Activated CD8-positive, alpha-beta T cell treated with anti-CD3 and anti-CD28 coated beads, Interleukin-2, amount 10 ng/mL, durations not matched to agents 7 days and 5 days (primary cell): ENCODE data around the gene LIMS2. TPM values are rescaled to one million over a fixed set of nuclear protein-coding genes. Genes with fewer than 3 reads are reported as not detected.

Source experiments
- ATAC-seq: fragments of 150-1000 bp; cut with Tn5 transposase; one replicate; pipeline ENCODE4 v1.10.0; 2021; ENCODE audit warnings: moderate library complexity
- CTCF ChIA-PET: fragments of 350-600 bp; sonication (Branson Sonifier 250); formaldehyde crosslinking; loops from one replicate; lab custom pipeline; 2021; ENCODE audit warnings: antibody characterized with exemption; lab: Charles Lee
- POLR2A ChIA-PET: fragments of 350-600 bp; sonication (Branson Sonifier 250); formaldehyde crosslinking; loops from one replicate; lab custom pipeline; 2021; ENCODE audit warnings: antibody characterized with exemption; lab: Charles Lee
- DNase-seq: peaks from one replicate; pipeline ENCODE4 v3.0.0-alpha.2; 2020
- H3K27ac Mint-ChIP-seq: one replicate; pipeline ENCODE4 v1.8.0; 2021; ENCODE audit warnings: mild to moderate bottlenecking, mixed read lengths
- H3K27me3 Mint-ChIP-seq: one replicate; pipeline ENCODE4 v1.8.0; 2021; ENCODE audit warnings: low read depth, mixed read lengths
- H3K36me3 Mint-ChIP-seq: one replicate; pipeline ENCODE4 v1.8.0; 2021; ENCODE audit warnings: low read depth, mixed read lengths
- H3K4me1 Mint-ChIP-seq: one replicate; pipeline ENCODE4 v1.8.0; 2021; ENCODE audit warnings: low read depth, mixed read lengths
- H3K4me3 Mint-ChIP-seq: one replicate; pipeline ENCODE4 v1.8.0; 2021; ENCODE audit warnings: mild to moderate bottlenecking, mixed read lengths
- H3K9me3 Mint-ChIP-seq: one replicate; pipeline ENCODE4 v1.8.0; 2022; ENCODE audit warnings: mixed read lengths; ENCODE audit not compliant: insufficient read depth
- total RNA-seq, 2 experiments: library from RNA; stranded (reverse); gene quantifications; one replicate each; pipeline ENCODE4 v1.2.3, GENCODE V29; 2021

Gene LIMS2
- total RNA-seq, 2 experiments from 2014 or later, result 35.3 to 38.3 TPM

DNA sequence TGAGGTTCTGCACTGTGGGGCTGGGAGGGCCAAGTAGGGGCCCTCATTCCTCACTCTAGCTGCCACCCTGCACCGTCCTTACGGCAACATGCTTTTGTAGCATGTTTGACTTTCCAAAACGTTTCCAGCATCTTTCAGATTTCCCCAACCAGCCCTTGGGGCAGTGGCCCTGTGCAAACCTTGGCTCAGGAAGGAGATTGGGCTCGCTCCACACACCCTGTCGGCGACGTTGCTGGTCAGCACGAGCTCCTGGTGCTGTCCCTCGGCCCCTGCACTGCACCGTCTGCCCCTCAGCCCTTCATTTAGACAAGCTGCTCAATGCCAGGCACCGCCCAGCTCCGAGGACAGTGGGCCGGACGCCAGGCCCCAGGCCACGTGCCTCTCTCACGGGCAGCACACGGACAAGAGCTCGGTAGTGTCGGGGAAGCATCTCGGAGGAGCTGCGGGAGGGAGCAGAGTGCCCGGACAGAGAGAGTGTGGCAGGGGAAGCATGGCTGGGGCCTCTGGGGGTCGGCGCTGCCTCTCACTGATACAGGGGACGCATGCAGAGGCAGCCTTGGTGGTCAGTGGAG, 22.5 kb downstream of the LIMS2 start:
- Mint-ChIP-seq H3K27ac (no peak overlapping the region), H3K4me3 (no peak overlapping the region), H3K27me3 (no peaks in the 10 kb centered on the region), H3K9me3 (no peaks in the 10 kb centered on the region), H3K4me1 (peaks cover 14% of the 10 kb centered on the region), H3K36me3 (no peaks in the 10 kb centered on the region)
- ATAC-seq, result no peak
- DNase-seq, result no peak
- CTCF ChIA-PET, result interaction anchor here (1.1 to 9.1 kb wide), 2 partner anchors 61 to 78 kb away, joined by 3 to 174 read pairs; no protein-coding TSS in a partner anchor
- POLR2A ChIA-PET, result interaction anchor here (0.7 kb wide), 1 partner anchor 158 kb away, joined by 3 read pairs; no protein-coding TSS in a partner anchor

DNA sequence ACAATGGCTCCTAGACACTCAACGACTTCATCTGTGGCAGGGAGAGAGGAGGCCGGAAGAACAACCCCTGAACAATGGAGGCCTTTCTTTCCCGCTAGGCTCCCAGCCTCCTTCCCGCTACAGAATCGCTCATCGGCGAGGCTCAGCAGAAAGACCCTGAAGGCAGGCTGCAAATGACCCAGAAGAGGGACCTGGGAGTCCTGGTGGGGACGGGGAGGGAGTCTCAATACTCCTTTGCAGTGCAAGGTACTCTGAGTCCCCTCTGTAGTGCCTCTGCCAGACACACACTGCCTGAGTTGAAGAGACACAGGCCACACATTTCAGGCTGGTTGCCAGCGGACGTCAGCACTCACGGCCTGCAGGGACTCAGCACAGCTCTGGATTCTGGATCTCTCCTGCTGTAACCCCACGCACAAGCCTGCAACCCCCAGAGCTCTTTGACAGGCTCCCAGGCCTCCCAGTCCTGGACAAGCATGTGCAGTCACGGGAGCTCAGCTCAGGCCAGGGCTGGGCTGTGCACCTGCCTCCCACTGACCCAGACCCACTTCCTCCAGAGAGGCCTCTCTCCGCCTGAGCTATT, 23.3 kb downstream of the LIMS2 start:
- ChIA-PET POLR2A (interaction anchor here (0.7 kb wide), 1 partner anchor 157 kb away, joined by 3 read pairs; no protein-coding TSS in a partner anchor), CTCF (interaction anchor here (1.1 to 9.1 kb wide), 2 partner anchors 60 to 78 kb away, joined by 3 to 174 read pairs; no protein-coding TSS in a partner anchor)
- Mint-ChIP-seq H3K27me3 (no peaks in the 10 kb centered on the region), H3K36me3 (no peaks in the 10 kb centered on the region), H3K9me3 (no peaks in the 10 kb centered on the region), H3K4me3 (no peak overlapping the region), H3K4me1 (peaks cover 16% of the 10 kb centered on the region), H3K27ac (no peak overlapping the region)
- ATAC-seq (no peak), DNase-seq (no peak)

DNA sequence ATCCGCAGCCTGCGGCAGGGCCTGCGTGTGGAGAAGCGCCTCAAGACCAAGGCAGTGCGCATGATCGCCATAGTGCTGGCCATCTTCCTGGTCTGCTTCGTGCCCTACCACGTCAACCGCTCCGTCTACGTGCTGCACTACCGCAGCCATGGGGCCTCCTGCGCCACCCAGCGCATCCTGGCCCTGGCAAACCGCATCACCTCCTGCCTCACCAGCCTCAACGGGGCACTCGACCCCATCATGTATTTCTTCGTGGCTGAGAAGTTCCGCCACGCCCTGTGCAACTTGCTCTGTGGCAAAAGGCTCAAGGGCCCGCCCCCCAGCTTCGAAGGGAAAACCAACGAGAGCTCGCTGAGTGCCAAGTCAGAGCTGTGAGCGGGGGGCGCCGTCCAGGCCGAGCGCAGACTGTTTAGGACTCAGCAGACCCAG, 23.9 kb downstream of the LIMS2 start:
- ChIA-PET POLR2A (no interaction called here), CTCF (interaction anchor here (9.1 kb wide), 1 partner anchor 59 kb away, joined by 174 read pairs; no protein-coding TSS in a partner anchor)
- Mint-ChIP-seq H3K27ac (no peak overlapping the region), H3K9me3 (no peaks in the 10 kb centered on the region), H3K4me1 (peaks cover 18% of the 10 kb centered on the region), H3K4me3 (no peak overlapping the region), H3K36me3 (no peaks in the 10 kb centered on the region), H3K27me3 (no peaks in the 10 kb centered on the region)
- DNase-seq (no peak), ATAC-seq (no peak)

DNA sequence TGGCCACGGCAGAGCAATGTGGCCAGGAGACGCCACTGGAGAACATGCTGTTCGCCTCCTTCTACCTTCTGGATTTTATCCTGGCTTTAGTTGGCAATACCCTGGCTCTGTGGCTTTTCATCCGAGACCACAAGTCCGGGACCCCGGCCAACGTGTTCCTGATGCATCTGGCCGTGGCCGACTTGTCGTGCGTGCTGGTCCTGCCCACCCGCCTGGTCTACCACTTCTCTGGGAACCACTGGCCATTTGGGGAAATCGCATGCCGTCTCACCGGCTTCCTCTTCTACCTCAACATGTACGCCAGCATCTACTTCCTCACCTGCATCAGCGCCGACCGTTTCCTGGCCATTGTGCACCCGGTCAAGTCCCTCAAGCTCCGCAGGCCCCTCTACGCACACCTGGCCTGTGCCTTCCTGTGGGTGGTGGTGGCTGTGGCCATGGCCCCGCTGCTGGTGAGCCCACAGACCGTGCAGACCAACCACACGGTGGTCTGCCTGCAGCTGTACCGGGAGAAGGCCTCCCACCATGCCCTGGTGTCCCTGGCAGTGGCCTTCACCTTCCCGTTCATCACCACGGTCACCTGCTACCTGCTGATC, 24.4 kb downstream of the LIMS2 start:
- no peaks in the 10 kb centered on the region for H3K27me3 Mint-ChIP-seq
- H3K4me1 Mint-ChIP-seq, result peaks cover 18% of the 10 kb centered on the region
- H3K36me3 Mint-ChIP-seq, result no peaks in the 10 kb centered on the region
- no peak overlapping the region for H3K4me3 Mint-ChIP-seq
- ATAC-seq (no peak), DNase-seq (no peak)
- H3K27ac Mint-ChIP-seq, result no peak overlapping the region
- POLR2A ChIA-PET, result interaction anchor here (0.7 to 1.9 kb wide), 2 partner anchors 9 to 60 kb away, joined by 4 to 5 read pairs; no protein-coding TSS in a partner anchor
- CTCF ChIA-PET, result interaction anchor here (0.7 to 9.1 kb wide), 12 partner anchors 10 to 147 kb away, joined by 3 to 174 read pairs (median 5); partner anchors contain the start of gene LIMS2
- no peaks in the 10 kb centered on the region for H3K9me3 Mint-ChIP-seq

DNA sequence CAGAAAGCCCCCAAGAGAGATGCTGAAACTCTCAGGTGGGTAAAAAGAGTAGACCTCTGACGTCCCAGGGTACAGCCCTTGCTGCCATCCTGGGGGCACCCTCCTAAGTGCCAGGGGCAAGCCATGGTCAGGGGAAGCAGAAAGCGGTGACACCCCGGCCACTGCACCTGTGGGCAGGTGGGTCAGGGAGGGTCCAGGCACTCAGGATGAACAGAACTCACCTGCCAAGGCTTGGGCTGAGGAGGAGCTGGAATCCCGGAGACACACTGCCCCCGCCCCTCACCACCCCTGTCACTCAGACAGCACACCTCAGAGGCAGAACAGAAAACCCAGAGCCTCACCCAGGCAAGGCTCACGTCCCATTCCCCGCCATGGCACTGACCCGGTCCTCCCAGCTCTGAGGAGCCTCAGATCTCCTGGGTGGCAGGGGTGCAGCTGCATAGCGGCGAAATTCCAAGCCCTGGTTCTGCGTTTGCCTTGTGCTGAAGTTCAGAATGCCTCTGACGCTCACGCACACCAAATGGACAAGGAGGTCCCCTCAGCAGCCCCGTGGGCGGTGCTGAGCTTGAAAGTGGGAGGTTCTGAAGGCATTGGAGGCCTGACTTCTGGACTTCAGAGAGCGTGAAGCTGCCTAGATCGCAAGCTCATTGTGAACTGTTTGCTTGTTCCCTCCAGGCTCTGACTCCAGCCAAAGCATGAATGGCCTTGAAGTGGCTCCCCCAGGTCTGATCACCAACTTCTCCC, 25.1 kb downstream of the LIMS2 start:
- Mint-ChIP-seq H3K36me3 (no peaks in the 10 kb centered on the region), H3K9me3 (no peaks in the 10 kb centered on the region), H3K27me3 (no peaks in the 10 kb centered on the region), H3K4me3 (no peak overlapping the region), H3K4me1 (peaks cover 18% of the 10 kb centered on the region), H3K27ac (no peak overlapping the region)
- POLR2A ChIA-PET, result interaction anchor here (0.7 to 1.9 kb wide), 3 partner anchors 9 to 59 kb away, joined by 3 to 5 read pairs (median 4); no protein-coding TSS in a partner anchor
- ATAC-seq, result no peak
- CTCF ChIA-PET, result interaction anchor here (0.6 to 9.1 kb wide), 20 partner anchors 8 to 604 kb away, joined by 3 to 174 read pairs (median 4); partner anchors contain the start of genes IWS1 and LIMS2
- no peak for DNase-seq

DNA sequence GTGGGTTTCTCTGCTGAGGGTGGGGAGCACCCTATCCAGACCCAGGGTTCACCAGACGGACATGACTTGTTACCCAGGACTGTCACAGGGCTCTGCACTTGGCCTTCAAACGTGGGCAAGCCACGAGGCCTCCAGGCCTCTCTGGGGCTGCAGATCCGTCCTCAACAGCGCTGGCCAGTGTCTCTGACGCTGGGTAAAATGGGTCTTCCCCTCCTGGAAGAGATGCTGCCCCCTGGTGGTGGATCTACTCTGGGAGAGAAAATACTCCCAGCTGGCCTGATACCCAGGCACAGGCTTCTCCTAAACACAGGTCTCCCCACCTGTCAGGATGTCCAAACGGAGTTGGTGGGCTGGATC, 25.7 kb downstream of the LIMS2 start:
- ATAC-seq (peak; percentile 87), DNase-seq (peak; percentile 91)
- Mint-ChIP-seq H3K4me3 (peak overlapping the region; percentile 38), H3K27me3 (no peaks in the 10 kb centered on the region), H3K4me1 (peaks cover 18% of the 10 kb centered on the region), H3K27ac (peak overlapping the region; percentile 64), H3K9me3 (no peaks in the 10 kb centered on the region), H3K36me3 (no peaks in the 10 kb centered on the region)
- ChIA-PET POLR2A (interaction anchor here (0.7 to 1.9 kb wide), 2 partner anchors 8 to 59 kb away, joined by 3 to 5 read pairs; no protein-coding TSS in a partner anchor), CTCF (interaction anchor here (0.6 to 9.1 kb wide), 19 partner anchors 8 to 605 kb away, joined by 3 to 174 read pairs (median 5); partner anchors contain the start of genes IWS1 and LIMS2)

DNA sequence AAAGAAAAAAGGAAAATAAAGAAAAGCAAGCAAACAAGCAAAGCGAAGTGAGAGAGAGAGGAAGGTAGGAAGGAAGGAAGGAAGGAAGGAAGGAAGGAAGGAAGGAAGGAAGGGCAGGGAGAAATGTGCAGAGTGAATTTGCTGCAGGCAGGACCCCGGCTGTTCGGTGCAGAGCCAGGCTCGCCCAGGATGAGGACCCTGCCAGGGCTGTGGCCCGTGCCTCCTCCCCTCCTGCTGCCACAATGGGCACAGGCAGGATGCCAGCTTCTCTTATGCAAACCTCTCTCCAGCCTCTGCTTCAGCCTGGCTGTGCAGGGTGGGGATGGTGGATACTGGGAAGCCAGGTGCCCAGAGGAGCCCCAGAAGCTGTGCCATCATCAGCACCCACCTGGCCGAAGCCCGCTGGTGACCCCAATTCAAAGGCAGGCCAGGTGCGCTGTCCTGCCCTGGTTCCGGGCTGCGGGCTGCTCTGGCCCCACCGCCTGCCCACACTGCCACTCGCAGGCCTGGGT, 26.2 kb downstream of the LIMS2 start:
- DNase-seq (no peak), ATAC-seq (peak; percentile 12)
- ChIA-PET CTCF (interaction anchor here (0.9 to 9.1 kb wide), 13 partner anchors 9 to 145 kb away, joined by 3 to 174 read pairs (median 5); partner anchors contain the start of gene IWS1), POLR2A (interaction anchor here (1.2 to 1.9 kb wide), 2 partner anchors 8 to 58 kb away, joined by 5 read pairs; no protein-coding TSS in a partner anchor)
- H3K27ac Mint-ChIP-seq, result peak overlapping the region; percentile 64
- peaks cover 18% of the 10 kb centered on the region for H3K4me1 Mint-ChIP-seq
- H3K4me3 Mint-ChIP-seq, result no peak overlapping the region
- H3K36me3 Mint-ChIP-seq, result no peaks in the 10 kb centered on the region
- no peaks in the 10 kb centered on the region for H3K27me3 Mint-ChIP-seq
- no peaks in the 10 kb centered on the region for H3K9me3 Mint-ChIP-seq

DNA sequence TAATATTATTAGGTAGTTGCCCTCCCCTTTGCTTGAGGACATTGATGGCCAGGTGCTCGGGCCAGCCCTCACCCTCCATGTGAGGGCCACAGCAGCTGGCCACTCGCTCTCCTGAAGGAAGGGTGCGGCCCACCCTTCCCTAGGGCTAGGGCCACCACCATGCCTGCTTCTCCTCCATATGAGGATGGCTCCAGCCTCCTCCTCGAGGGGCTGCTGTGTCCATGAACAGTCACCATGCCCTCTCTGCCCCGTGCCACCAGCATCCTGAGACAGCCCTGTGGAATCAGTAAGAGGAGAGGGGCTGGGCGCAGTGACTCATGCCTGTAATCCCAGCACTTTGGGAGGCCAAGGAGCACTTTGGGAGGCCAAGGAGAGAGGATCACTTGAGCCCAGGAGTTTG, 27.0 kb downstream of the LIMS2 start:
- ChIA-PET CTCF (interaction anchor here (0.9 to 9.1 kb wide), 3 partner anchors 8 to 56 kb away, joined by 4 to 174 read pairs (median 25); no protein-coding TSS in a partner anchor), POLR2A (interaction anchor here (1.2 kb wide), 1 partner anchor 57 kb away, joined by 5 read pairs; no protein-coding TSS in a partner anchor)
- H3K27ac Mint-ChIP-seq, result no peak overlapping the region
- H3K36me3 Mint-ChIP-seq, result no peaks in the 10 kb centered on the region
- ATAC-seq, result no peak
- no peak for DNase-seq
- H3K4me1 Mint-ChIP-seq, result peaks cover 18% of the 10 kb centered on the region
- H3K9me3 Mint-ChIP-seq, result no peaks in the 10 kb centered on the region
- H3K27me3 Mint-ChIP-seq, result no peaks in the 10 kb centered on the region
- no peak overlapping the region for H3K4me3 Mint-ChIP-seq

DNA sequence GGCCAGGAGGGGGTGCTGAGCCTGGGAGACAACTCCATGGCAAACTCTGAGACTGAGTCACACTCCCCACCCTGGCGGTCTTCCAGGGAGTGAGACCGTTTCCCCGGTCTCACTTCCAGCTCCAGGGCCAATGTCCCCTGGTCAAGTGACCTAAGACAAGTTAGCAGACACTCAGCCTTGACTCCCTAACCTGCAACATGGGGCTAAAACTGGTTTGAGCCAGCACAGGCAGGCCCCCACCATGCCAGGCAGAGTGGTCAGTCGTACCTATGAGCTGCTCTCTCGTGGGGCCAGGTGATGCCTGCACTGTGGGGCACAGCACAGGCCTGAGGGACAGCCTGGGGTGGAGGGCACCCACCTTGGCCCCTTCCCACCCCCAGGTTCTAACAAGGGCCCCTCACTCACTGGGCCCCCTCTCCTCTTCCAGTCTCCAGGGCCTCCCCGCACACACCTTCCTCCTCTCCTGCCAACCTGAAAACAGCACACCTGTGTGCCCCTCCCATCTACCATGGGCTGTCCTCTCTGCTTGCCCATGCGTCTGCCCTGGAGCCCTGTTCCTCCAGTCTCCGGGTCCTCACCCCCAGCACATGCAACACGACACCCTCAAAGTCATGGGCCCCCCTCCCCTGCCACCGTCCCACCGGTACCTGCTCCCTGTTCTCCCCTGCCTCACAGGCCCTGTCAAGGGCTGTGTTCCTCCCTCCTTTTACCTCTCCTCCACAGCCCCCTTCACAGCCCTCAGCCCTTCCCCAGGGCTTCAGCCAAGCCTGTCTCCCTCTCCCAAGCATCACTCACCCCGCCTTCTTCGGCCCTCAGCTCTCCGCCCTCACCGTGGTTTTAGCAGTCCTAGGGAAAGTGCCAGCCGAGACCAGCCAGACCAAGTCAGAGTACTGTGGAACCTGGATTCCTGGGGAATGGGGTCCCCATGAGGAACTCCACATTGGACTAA, 27.8 kb downstream of the LIMS2 start:
- ChIA-PET POLR2A (no interaction called here), CTCF (interaction anchor here (3.0 to 9.1 kb wide), 2 partner anchors 7 to 55 kb away, joined by 25 to 174 read pairs; no protein-coding TSS in a partner anchor)
- Mint-ChIP-seq H3K27me3 (no peaks in the 10 kb centered on the region), H3K4me1 (peaks cover 18% of the 10 kb centered on the region), H3K36me3 (no peaks in the 10 kb centered on the region), H3K4me3 (no peak overlapping the region), H3K27ac (peak overlapping the region; percentile 39), H3K9me3 (no peaks in the 10 kb centered on the region)
- no peak for DNase-seq
- ATAC-seq, result no peak
